H9 (cell line): ENCODE results near the gene EFCAB14. TPM values are rescaled to one million over a fixed set of nuclear protein-coding genes. Genes with fewer than 3 reads are reported as not detected.

Source experiments
- DNase-seq: peaks from one replicate; pipeline ENCODE4 v3.0.0-alpha.2; 2017
- H2AFZ ChIP-seq: one replicate; pipeline ENCODE4 v1.6.1; 2013; ENCODE audit warnings: mild to moderate bottlenecking, low read length, control low read depth, moderate library complexity
- H2AK5ac ChIP-seq: 2 replicates; pipeline ENCODE4 v1.6.1; 2013; ENCODE audit warnings: low read length, control low read depth, mixed read lengths; ENCODE audit not compliant: insufficient read length
- H2BK120ac ChIP-seq: one replicate; pipeline ENCODE4 v1.6.1; 2013; ENCODE audit warnings: low read depth, mild to moderate bottlenecking, low read length, control low read depth, inconsistent platforms; ENCODE audit not compliant: poor library complexity, severe bottlenecking
- H2BK12ac ChIP-seq: 2 replicates; pipeline ENCODE4 v1.6.1; 2013; ENCODE audit warnings: low read length, control low read depth, mixed read lengths, low read depth; ENCODE audit not compliant: insufficient read length
- H2BK15ac ChIP-seq: 2 replicates; pipeline ENCODE4 v1.6.1; 2013; ENCODE audit warnings: low read depth, low read length, control low read depth
- H2BK20ac ChIP-seq: one replicate; pipeline ENCODE4 v1.6.1; 2013; ENCODE audit warnings: low read depth, mild to moderate bottlenecking, low read length, control low read depth, inconsistent platforms; ENCODE audit not compliant: poor library complexity, severe bottlenecking
- H2BK5ac ChIP-seq: 2 replicates; pipeline ENCODE4 v1.6.1; 2013; ENCODE audit warnings: low read length, control low read depth, mixed read lengths; ENCODE audit not compliant: insufficient read length
- H3K14ac ChIP-seq: 2 replicates; pipeline ENCODE4 v1.6.1; 2013; ENCODE audit warnings: low read length, control low read depth; ENCODE audit not compliant: insufficient read depth
- H3K18ac ChIP-seq: 2 replicates; pipeline ENCODE4 v1.6.1; 2013; ENCODE audit warnings: low read depth, mild to moderate bottlenecking, mixed read lengths, low read length, control low read depth; ENCODE audit not compliant: insufficient read length
- H3K23ac ChIP-seq: 2 replicates; pipeline ENCODE4 v1.6.1; 2013; ENCODE audit warnings: low read length, control low read depth, mixed read lengths, low read depth; ENCODE audit not compliant: insufficient read length
- H3K23me2 ChIP-seq: 2 replicates; pipeline ENCODE4 v1.6.1; 2013; ENCODE audit warnings: low read depth, mild to moderate bottlenecking, mixed read lengths, low read length, control low read depth; ENCODE audit not compliant: insufficient read length, poor library complexity, severe bottlenecking
- H3K27ac ChIP-seq: 2 replicates; pipeline ENCODE4 v1.5.1; 2013; ENCODE audit warnings: low read length, control low read depth, mixed read lengths, low read depth; ENCODE audit not compliant: insufficient read length
- H3K27me3 ChIP-seq: 2 replicates; pipeline ENCODE4 v1.6.1; 2013; ENCODE audit warnings: low read length, control low read depth, inconsistent platforms; ENCODE audit not compliant: insufficient read depth
- H3K4ac ChIP-seq: 2 replicates; pipeline ENCODE4 v1.6.1; 2013; ENCODE audit warnings: low read depth, mild to moderate bottlenecking, control low read depth, inconsistent platforms, low read length, moderate library complexity
- H3K4me1 ChIP-seq: 2 replicates; pipeline ENCODE4 v1.6.1; 2013; ENCODE audit warnings: low read length, control low read depth, inconsistent platforms; ENCODE audit not compliant: insufficient read depth
- H3K4me2 ChIP-seq: 2 replicates; pipeline ENCODE4 v1.6.1; 2013; ENCODE audit warnings: low read length, control low read depth, mixed read lengths; ENCODE audit not compliant: insufficient read length, insufficient read depth
- H3K56ac ChIP-seq: 2 replicates; pipeline ENCODE4 v1.6.1; 2013; ENCODE audit warnings: low read depth, mild to moderate bottlenecking, mixed read lengths, low read length, control low read depth; ENCODE audit not compliant: insufficient read length
- H3K79me1 ChIP-seq: 2 replicates; pipeline ENCODE4 v1.6.1; 2013; ENCODE audit warnings: low read depth, mild to moderate bottlenecking, moderate library complexity, low read length, control low read depth, inconsistent platforms; ENCODE audit not compliant: insufficient read depth, poor library complexity, severe bottlenecking
- H3K79me2 ChIP-seq: 2 replicates; pipeline ENCODE4 v1.6.1; 2013; ENCODE audit warnings: low read length, control low read depth, inconsistent platforms; ENCODE audit not compliant: insufficient read depth
- H3K9ac ChIP-seq: 2 replicates; pipeline ENCODE4 v1.6.1; 2013; ENCODE audit warnings: low read length, control low read depth, mixed read lengths; ENCODE audit not compliant: insufficient read length; ENCODE audit errors: extremely low read depth
- H3K9me3 ChIP-seq: one replicate; pipeline ENCODE4 v1.6.1; 2013; ENCODE audit warnings: low read depth, low read length, inconsistent platforms; ENCODE audit not compliant: control insufficient read depth
- H3T11ph ChIP-seq: one replicate; pipeline ENCODE4 v1.6.1; 2013; ENCODE audit warnings: mild to moderate bottlenecking, low read length, control low read depth, inconsistent platforms
- H4K20me1 ChIP-seq: one replicate; pipeline ENCODE4 v1.6.1; 2013; ENCODE audit not compliant: control insufficient read depth, insufficient read length, insufficient read depth
- H4K5ac ChIP-seq: 2 replicates; pipeline ENCODE4 v1.6.1; 2013; ENCODE audit warnings: low read depth, mild to moderate bottlenecking, mixed read lengths, low read length, control low read depth; ENCODE audit not compliant: insufficient read length
- H4K8ac ChIP-seq: replicated peaks from 2 replicates; pipeline ENCODE4 v1.6.1; 2013; ENCODE audit warnings: low read length, control low read depth, mixed read lengths, low read depth; ENCODE audit not compliant: insufficient read length
- H4K91ac ChIP-seq: 2 replicates; pipeline ENCODE4 v1.6.1; 2013; ENCODE audit warnings: low read depth, mild to moderate bottlenecking, moderate library complexity, mixed read lengths, low read length, control low read depth; ENCODE audit not compliant: insufficient read length
- H3K27ac Mint-ChIP-seq, 3 experiments: 2 replicates in 2 of 3; 3 replicates in 1 of 3; pipeline ENCODE4 v1.8.0; 2020 to 2021; ENCODE audit warnings: mixed read lengths in 3 of 3, mild to moderate bottlenecking in 1 of 3, moderate library complexity in 1 of 3
- H3K27me3 Mint-ChIP-seq: 2 replicates; pipeline ENCODE4 v1.8.0; 2021; ENCODE audit warnings: low read depth, mild to moderate bottlenecking, moderate library complexity, mixed read lengths
- H3K36me3 Mint-ChIP-seq, 3 experiments: 2 replicates in 2 of 3; 3 replicates in 1 of 3; pipeline ENCODE4 v1.8.0; 2020 to 2021; ENCODE audit warnings: low read depth in 3 of 3, mixed read lengths in 3 of 3; ENCODE audit not compliant: insufficient read depth in 1 of 3
- H3K4me1 Mint-ChIP-seq, 2 experiments: 2 replicates each; pipeline ENCODE4 v1.8.0; 2020; ENCODE audit warnings: mixed read lengths in 2 of 2
- H3K4me3 Mint-ChIP-seq, 2 experiments: 2 replicates in 1 of 2; 3 replicates in 1 of 2; pipeline ENCODE4 v1.8.0; 2020 to 2021; ENCODE audit warnings: mild to moderate bottlenecking in 2 of 2, mixed read lengths in 2 of 2, moderate library complexity in 1 of 2
- H3K9me3 Mint-ChIP-seq, 2 experiments: 2 replicates in 1 of 2; 3 replicates in 1 of 2; pipeline ENCODE4 v1.8.0; 2020; ENCODE audit warnings: mild to moderate bottlenecking in 2 of 2, mixed read lengths in 2 of 2, moderate library complexity in 1 of 2
- WGBS: extraction: QIAGEN DNeasy Blood & Tissue Kit; methylation state at CpG from one replicate; pipeline ENCODE4 v1.1.7; 2013; ENCODE audit warnings: missing lambda C conversion rate, low lambda C conversion rate, mixed read lengths; ENCODE audit not compliant: insufficient read length; ENCODE audit errors: extremely low coverage; 5-methylcytosine and 5-hydroxymethylcytosine counted together
- total RNA-seq: library from RNA; stranded (reverse); gene quantifications from 2 replicates; pipeline ENCODE4 v1.2.1, GENCODE V29; 2021
- TF ChIP-seq, protein P1 (sequence below): fragments of 200-600 bp; sonication (generic); conservative IDR thresholded peaks from 3 replicates; pipeline ENCODE4 v1.8.0; 2021; ENCODE audit warnings: antibody characterized with exemption, mild to moderate bottlenecking

EFCAB14 gene
- total RNA-seq, 1 experiment from 2014 or later: 42.2 TPM

DNA sequence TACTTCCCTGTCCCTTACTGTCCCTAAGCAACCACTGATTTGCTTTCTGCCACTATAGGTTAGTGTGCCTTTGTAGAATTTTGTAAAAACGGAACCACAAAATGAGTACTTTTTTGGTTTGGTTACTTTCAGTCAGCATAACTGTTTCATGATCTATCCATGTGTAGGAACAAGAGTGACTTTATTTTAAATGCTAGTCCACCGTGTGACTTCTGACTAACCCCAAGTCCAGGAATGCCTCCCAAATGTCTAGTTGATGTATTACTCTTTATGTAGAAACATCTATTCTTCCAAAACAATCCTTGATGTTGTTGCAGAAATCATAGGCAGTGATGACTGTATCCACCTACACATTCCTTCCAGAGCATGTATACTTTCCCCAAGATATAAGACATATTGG, 72.1 kb downstream of the EFCAB14 start:
- H4K8ac ChIP-seq: no peak overlapping the region
- TF ChIP-seq, protein P1, sequence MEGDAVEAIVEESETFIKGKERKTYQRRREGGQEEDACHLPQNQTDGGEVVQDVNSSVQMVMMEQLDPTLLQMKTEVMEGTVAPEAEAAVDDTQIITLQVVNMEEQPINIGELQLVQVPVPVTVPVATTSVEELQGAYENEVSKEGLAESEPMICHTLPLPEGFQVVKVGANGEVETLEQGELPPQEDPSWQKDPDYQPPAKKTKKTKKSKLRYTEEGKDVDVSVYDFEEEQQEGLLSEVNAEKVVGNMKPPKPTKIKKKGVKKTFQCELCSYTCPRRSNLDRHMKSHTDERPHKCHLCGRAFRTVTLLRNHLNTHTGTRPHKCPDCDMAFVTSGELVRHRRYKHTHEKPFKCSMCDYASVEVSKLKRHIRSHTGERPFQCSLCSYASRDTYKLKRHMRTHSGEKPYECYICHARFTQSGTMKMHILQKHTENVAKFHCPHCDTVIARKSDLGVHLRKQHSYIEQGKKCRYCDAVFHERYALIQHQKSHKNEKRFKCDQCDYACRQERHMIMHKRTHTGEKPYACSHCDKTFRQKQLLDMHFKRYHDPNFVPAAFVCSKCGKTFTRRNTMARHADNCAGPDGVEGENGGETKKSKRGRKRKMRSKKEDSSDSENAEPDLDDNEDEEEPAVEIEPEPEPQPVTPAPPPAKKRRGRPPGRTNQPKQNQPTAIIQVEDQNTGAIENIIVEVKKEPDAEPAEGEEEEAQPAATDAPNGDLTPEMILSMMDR: no peak
- no peak overlapping the region for H2BK15ac ChIP-seq
- H3K14ac ChIP-seq: no peak overlapping the region
- H2AK5ac ChIP-seq: no peak overlapping the region
- no peaks in the 10 kb centered on the region for H3K4me1 ChIP-seq
- H3K27ac Mint-ChIP-seq: no peak overlapping the region
- no peaks in the 10 kb centered on the region for H3K23me2 ChIP-seq
- no peaks in the 10 kb centered on the region for H3K9me3 ChIP-seq
- no peak overlapping the region for H3K18ac ChIP-seq
- no peak overlapping the region for H3K23ac ChIP-seq
- H3K4me2 ChIP-seq: no peak overlapping the region
- WGBS: no CpG with 5 or more reads among the region's 2 CpGs
- H4K91ac ChIP-seq: no peak overlapping the region
- H3K9me3 Mint-ChIP-seq: peaks cover 3 to 10% of the 10 kb centered on the region in 2 experiments; a peak in 3 of 5 replicates
- H3K27me3 ChIP-seq: no peaks in the 10 kb centered on the region
- no peaks in the 10 kb centered on the region for H4K20me1 ChIP-seq
- no peak overlapping the region for H2AFZ ChIP-seq
- H3K4ac ChIP-seq: no peak overlapping the region
- no peaks in the 10 kb centered on the region for H3K4me1 Mint-ChIP-seq
- H3T11ph ChIP-seq: no peak overlapping the region
- H4K5ac ChIP-seq: no peak overlapping the region
- no peak overlapping the region for H3K56ac ChIP-seq
- no peak overlapping the region for H2BK5ac ChIP-seq
- no peak overlapping the region for H2BK120ac ChIP-seq
- no peaks in the 10 kb centered on the region for H3K79me2 ChIP-seq
- H3K27ac ChIP-seq: no peak overlapping the region
- no peak for DNase-seq
- H3K9ac ChIP-seq: no peak overlapping the region
- H3K27me3 Mint-ChIP-seq: no peaks in the 10 kb centered on the region
- H2BK20ac ChIP-seq: no peak overlapping the region
- peaks cover 23 to 42% (median 36%) of the 10 kb centered on the region in 3 experiments for H3K36me3 Mint-ChIP-seq
- no peaks in the 10 kb centered on the region for H3K79me1 ChIP-seq
- H2BK12ac ChIP-seq: no peak overlapping the region
- no peak overlapping the region for H3K4me3 Mint-ChIP-seq
